ENCODE data around the gene WBP2. TPM values are rescaled to one million over a fixed set of nuclear protein-coding genes. Genes with fewer than 3 reads are reported as not detected.

Gene WBP2
- total and polyA plus RNA-seq, 2 of the 13 experiments (the other 11 are each of a cell fraction or from before 2014, with no cell fraction given) = 29.2 to 29.5 TPM

GRCh38 chr17:75864448-75864871, 9.3 kb upstream of the WBP2 start (continued):
- TF ChIP-seq DZIP1 (CRISPR knock-in tag; IDR thresholded peaks at IDR 0.05) = 0 out of 2 replicates have a peak, but pooled peaks have one; percentile 40

GRCh38 chr17:75861927-75862317, 6.8 kb upstream of the WBP2 start:
- Histone ChIP-seq H3K4me1 (ENCODE audit: insufficient read depth, low read length) (peaks cover 69% of the 10 kb centered on the region), H3K9me3 (ENCODE audit: low read length) (no peaks in the 10 kb centered on the region), H3K79me2 (ENCODE audit: insufficient read depth, low read length) (no peaks in the 10 kb centered on the region), H3K27ac (ENCODE audit: extremely low read length, insufficient read depth, low read length) (no peak overlapping the region), H3K4me2 (ENCODE audit: low read depth, low read length) (peak overlapping the region; percentile 38), H3K27me3 (ENCODE audit: control insufficient read depth in 1 of 2, insufficient read depth in 2 of 2, low read length in 2 of 2) (no peaks in the 10 kb centered on the region), H3K9ac (ENCODE audit: insufficient read depth, low read depth, low read length) (no peak overlapping the region; the same call in 1 of the 2 replicates), H3K36me3 (replicated peaks in 1 of 2; ENCODE audit: control insufficient read depth in 1 of 2, insufficient read depth in 2 of 2, low read length in 2 of 2) (no peaks in the 10 kb centered on the region), H2AFZ (ENCODE audit: low read length) (no peak overlapping the region), H4K20me1 (ENCODE audit: insufficient read depth, low read length) (no peaks in the 10 kb centered on the region), H3K4me3 (replicated peaks in 1 of 3; ENCODE audit: insufficient read depth in 1 of 3, low read depth in 2 of 3, low read length in 3 of 3) (peak overlapping the region in 1 of 3 experiments; percentile 19; a peak in 2 of 6 replicates)
- no peak for DNase-seq (ENCODE audit: low spot score)
- no TSS peak for BruUV-seq (replicated peaks)
- ATAC-seq = peak; percentile 22; the same call in 2 of the 3 replicates
- 21% methylated on average over 9 of the region's 9 CpGs for WGBS (ENCODE audit: low lambda C conversion rate)
- intact Hi-C loops (cut with micrococcal nuclease; ENCODE audit: unreplicated experiment) = no loop called here
- in situ Hi-C loops (cut with HindIII; ENCODE audit: extremely low pct_ligation_motif_present, low pct_unique_long_range_greater_than_20kb) = no loop called here
- ChIA-PET POLR2A (interaction anchor here (1.7 to 12.8 kb wide), 3 partner anchors 11 to 82 kb away, joined by 7 to 454 read pairs (median 14); partner anchors contain the start of gene TRIM47), CTCF (ENCODE audit: low intra/inter-chr PET ratio, low total read pairs) (interaction anchor here (1.2 to 2.2 kb wide), 2 partner anchors 17 to 43 kb away, joined by 3 to 7 read pairs; partner anchors contain the start of genes MRPL38 and UNC13D)
- FAIRE-seq = no peak
- TF ChIP-seq ZNF878 (CRISPR knock-in tag; IDR thresholded peaks at IDR 0.05) (no peak), KLF6 (CRISPR knock-in tag; IDR thresholded peaks at IDR 0.05) (no peak), SNAPC5 (CRISPR knock-in tag; IDR thresholded peaks at IDR 0.05; ENCODE audit: borderline replicate concordance) (no peak), FOXA3 (CRISPR knock-in tag; IDR thresholded peaks at IDR 0.05) (peak; percentile 73), ATF5 (CRISPR knock-in tag; IDR thresholded peaks at IDR 0.05; ENCODE audit: low read depth) (no peak), NR3C1 (CRISPR knock-in tag; IDR thresholded peaks at IDR 0.05) (no peak), EEA1 (CRISPR knock-in tag; IDR thresholded peaks at IDR 0.05; ENCODE audit: borderline replicate concordance) (no peak), ZNF772 (CRISPR knock-in tag; IDR thresholded peaks at IDR 0.05) (no peak), ZNF615 (CRISPR knock-in tag; IDR thresholded peaks at IDR 0.05; ENCODE audit: borderline replicate concordance) (no peak), IRX3 (CRISPR knock-in tag; IDR thresholded peaks at IDR 0.05; ENCODE audit: borderline replicate concordance, low read depth) (no peak), SP4 (CRISPR knock-in tag; IDR thresholded peaks at IDR 0.05) (no peak), CEBPB (IDR thresholded peaks at IDR 0.05; ENCODE audit: borderline replicate concordance, low read depth, low read length) (peak; percentile 77; the same call in 1 of the 2 replicates), NR2F2 (IDR thresholded peaks at IDR 0.05; ENCODE audit: borderline replicate concordance, low read depth) (no peak), SRSF1 (optimal IDR thresholded peaks at IDR 0.05; ENCODE audit: low read depth, low read length) (no peak)

Measured in HepG2 (cell line).